NCI-H748 treated with DMSO at 0.1 percent for 48 hours (cell line): Measurements from ENCODE around the gene LRRC4C.
"Not testable (repeated sequence)": the region's sequence is repeated elsewhere in the genome, so short reads cannot be mapped to it uniquely, and the experiment has no call there.

Source experiments
- DNase-seq: peaks from one replicate; lab custom pipeline; 2025; lab: John Stamatoyannopoulos, UW

LRRC4C gene

GRCh38 chr11:40688369-40688768 is 771.1 kb downstream of the LRRC4C start:
- no peak for DNase-seq

GRCh38 chr11:40686765-40687164 is 772.7 kb downstream of the LRRC4C start:
- no peak for DNase-seq

DNA sequence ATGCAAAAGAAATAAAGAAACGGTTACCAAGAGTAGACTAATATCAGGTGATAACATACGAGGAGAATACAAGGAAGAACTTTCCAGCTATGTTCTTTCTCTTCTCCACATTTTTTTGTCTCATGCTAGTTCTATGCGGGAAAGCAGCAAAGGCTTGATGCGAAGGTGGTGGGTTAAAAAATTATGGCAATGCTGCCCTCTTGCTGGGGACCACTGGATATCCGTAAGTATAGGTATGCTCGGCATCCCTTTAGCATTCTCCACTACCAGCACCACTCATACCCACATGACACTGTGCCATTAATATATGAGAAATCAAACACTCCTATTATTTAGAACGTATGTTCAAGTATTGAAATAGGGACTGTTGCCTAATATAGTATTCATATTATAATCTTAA is 776.4 kb downstream of the LRRC4C start:
- DNase-seq, result no peak

GRCh38 chr11:40679276-40679675 is 780.2 kb downstream of the LRRC4C start:
- DNase-seq, result no peak

DNA sequence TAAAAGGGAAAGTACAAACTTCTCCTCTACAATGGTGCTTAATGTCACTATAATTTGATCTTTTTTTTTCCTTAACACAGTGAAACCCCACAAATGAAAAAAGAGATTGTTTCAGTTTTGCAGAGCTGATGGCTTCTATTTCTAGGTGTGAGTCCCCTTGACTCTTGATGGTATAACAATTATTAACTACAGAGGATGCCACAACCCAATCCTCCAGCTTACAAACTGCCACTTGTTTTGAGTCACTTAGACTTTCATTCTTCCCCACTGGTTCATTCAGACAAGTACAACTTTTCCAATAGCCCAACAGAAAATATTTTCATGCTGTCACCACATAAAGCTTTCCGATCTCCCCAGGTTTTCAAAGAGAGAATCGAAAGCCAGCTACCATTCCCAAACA is 812.2 kb downstream of the LRRC4C start:
- DNase-seq, result no peak

DNA sequence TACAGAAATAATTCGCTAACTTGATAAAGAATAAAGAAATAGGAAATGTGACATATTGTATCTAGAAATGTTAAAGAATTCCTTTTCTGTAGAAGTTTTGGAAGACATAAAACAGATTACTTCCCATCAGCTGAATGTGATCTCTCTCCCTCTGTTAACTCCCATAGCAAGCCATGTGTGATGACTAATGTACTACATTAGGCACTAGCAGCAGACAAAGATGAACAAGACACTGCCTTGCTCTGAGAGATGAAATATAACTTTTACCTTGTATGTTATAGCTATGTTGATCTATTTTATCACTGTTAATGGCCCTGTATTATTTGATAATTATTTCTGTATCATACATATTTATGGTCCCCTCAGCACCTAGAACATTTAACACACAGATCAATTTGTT is 817.2 kb downstream of the LRRC4C start:
- no peak for DNase-seq

- no peak for DNase-seq
Measured at GRCh38 chr11:40619654-40620053, 839.8 kb downstream of the LRRC4C start.

- no peak for DNase-seq
Measured at GRCh38 chr11:40606800-40607199, 852.7 kb downstream of the LRRC4C start.

DNA sequence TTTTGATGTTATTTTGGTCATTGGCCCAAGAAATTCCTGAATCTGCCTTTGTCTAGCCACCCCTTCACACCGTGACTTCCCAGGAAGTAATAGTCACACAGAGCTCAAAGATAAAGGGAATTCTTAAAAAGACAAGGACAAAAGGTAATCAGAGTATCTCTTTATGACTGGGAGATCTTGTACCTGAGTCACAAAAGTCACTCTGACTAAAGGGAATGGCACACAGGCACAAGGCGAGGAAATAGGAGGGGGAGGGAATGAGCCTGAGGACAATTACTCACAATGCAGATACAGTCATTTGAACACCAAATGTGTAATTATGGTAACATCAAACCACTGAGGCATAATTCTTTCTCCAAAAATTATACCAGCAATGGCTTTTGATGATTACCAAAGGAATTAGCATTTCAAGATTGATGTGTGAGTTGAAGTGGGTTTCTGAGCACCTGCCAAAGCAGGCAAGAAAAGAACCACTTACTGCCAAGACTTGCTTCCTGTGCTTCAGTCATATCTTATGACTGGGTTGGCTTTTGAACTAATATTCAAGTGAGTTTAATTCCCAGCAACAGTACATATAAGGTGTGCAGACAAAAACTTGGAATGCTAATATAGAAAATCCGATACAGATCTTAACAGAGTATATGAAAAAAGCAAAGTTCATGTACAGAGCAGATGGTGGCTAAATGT is 856.4 kb downstream of the LRRC4C start:
- DNase-seq, result no peak

DNA sequence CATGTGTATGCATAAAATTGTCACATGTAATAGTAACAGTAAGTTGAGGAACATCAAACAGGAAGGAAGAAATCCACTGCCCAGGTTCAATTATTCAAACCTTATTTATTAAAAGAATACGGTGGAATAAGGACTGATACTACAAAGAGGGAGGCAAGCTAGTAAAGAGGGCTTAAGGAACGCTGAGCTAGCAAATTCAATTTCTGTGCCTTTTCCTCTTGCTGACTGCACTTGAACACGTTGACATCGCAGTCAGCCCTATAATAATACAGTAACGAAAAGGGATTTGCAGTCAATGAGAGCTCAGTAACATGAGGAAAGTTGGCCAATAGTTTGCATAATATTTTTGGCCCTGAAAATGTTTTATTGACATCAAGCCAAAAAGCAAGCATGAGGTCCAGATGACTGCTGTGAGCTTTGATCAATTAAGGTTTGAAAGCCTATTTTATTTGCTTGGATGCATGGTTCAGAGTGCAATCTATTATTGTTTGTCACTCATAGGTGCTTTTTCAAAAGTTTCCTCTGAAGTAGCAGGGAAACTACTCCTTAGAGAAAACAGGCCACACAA is 861.8 kb downstream of the LRRC4C start:
- no peak for DNase-seq

- DNase-seq, result no peak
Measured at GRCh38 chr11:40573254-40573891, 886.1 kb downstream of the LRRC4C start.

DNA sequence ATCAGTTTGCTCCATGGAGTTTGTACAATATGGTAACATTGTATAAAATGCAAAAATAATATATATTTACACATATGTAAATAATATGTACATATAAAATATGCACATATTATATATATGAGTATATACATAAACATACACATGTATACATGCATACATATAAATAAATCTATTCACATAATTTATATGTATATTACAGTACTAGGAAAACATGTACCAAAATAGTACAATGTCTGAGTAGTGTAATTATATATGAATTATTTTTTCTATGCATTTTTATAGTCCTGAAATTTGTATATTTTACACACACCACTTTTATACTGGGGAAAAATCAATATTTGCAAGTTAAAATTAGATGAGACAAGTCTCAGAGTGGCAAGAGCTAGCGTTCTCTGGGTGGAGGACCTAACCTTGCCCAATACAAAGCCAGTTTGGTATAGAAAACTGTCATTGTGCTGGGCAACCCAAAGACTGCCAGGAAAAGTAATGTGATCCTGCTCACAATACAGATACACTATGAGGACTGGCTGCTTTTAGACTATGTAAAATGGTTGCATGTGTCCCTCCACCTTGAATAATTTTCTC is 889.4 kb downstream of the LRRC4C start:
- no peak for DNase-seq

DNA sequence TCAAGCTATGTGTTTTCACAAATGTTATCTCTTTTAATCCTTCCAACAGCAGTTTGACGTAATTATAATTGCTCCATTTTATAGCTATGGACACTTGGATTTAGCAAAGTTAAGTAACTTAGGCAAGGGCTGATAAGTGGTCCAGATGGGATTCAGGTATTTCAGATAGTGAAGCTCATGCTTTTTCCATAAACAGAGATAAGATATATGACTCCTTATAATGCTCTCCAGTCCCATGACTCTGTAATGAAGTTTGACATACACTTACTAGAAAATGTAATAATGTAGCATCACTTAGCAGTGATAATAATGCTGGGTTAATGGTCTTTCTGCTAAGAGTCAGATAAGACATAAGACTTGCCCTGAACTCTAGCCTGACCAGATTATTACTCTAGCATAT is 892.1 kb downstream of the LRRC4C start:
- no peak for DNase-seq

- no peak for DNase-seq
Measured at GRCh38 chr11:40544162-40544561, 915.3 kb downstream of the LRRC4C start.

GRCh38 chr11:40542821-40543220 is 916.6 kb downstream of the LRRC4C start:
- DNase-seq, result no peak

GRCh38 chr11:40537734-40538133 is 921.7 kb downstream of the LRRC4C start:
- no peak for DNase-seq

- not testable (repeated sequence) for DNase-seq
Measured at GRCh38 chr11:40522080-40522479, 937.4 kb downstream of the LRRC4C start.

- no peak for DNase-seq
Measured at GRCh38 chr11:40517122-40517521, 942.3 kb downstream of the LRRC4C start.

DNA sequence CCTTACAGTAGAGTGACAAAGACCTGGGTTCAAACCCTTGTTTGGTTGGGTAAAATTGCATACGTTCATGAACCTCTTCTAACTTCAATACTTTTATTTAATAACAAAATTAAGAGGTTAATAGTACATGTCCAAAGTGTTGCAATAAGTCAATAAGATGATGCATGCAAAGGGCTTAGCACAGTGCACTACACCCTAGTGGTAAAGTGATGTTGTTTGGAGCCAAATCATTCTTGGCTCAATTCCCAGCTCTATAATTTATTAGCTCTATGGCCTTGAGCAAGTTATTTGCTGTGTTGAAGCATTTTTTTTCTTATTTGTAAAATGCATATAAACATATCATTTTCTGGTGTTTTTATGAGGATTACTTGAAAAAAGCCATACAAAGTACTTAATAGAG is 945.3 kb downstream of the LRRC4C start:
- no peak for DNase-seq

GRCh38 chr11:40513281-40513680 is 946.2 kb downstream of the LRRC4C start:
- DNase-seq, result no peak

DNA sequence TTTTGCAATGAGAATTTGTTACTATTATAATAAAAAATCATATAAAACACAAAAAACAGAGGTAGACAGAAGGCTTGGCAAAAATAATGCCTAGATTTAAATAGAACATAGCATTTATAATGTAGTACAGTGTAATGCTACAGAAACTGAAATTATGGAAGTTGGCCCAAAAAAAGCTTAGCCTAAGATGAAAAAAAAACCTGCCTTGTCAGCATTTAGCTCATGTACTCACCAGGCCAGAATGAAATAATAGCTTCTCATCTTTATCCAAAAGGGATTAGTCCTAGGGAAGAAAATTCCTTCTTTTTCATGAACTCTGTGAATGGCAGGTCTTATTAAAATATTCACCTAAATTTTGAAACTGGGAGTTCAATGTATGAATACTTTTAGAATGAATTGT is 951.1 kb downstream of the LRRC4C start:
- DNase-seq, result no peak

DNA sequence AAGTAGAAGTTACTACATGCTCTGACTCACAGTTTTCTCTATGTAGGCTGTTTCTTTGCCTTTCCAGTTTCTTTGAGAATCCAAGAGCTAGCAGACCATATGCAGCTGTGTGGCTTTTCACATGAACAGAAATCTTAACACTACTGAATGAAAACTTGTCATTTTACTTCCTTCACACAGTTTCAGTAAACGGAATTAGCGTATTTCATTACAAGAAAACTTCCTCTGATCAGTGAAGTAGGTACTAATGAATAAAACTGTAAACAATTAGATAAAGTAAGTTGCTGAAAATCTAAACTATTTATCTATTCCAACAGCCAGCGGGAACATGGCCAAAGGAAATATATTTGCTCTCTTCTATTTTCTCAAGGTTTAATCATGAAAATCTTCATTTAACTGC is 953.2 kb downstream of the LRRC4C start:
- no peak for DNase-seq

DNA sequence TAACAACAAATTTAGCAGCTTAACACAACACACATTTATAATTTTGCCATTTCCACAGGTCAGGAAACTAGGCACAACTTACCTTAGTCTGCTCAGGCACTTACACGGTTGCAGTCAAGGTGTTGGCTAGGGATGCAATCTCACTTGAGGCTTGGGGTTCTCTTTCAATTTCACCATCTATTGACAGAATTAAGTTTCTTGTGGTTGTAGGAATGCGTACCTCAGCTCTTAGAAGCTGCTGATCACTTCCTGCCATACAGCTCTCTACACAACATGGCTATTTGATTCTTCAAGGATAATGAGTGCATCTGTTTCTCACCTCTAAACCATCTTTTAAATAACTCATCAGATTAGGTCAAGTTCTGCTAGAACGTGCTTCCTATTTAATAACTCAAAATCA is 968.1 kb downstream of the LRRC4C start:
- DNase-seq, result no peak
